ENCODE measurements around the gene MRTO4. TPM values are rescaled to one million over a fixed set of nuclear protein-coding genes. Genes with fewer than 3 reads are reported as not detected.
"Not testable (repeated sequence)": the region's sequence is repeated elsewhere in the genome, so short reads cannot be mapped to it uniquely, and the experiment has no call there.

MRTO4 gene
- total RNA-seq, 2 donors from 2014 or later: 65.5 to 139 TPM

- not testable (repeated sequence) for DNase-seq (ENCODE audit: low spot score); H3K27ac Mint-ChIP-seq; H3K9me3 Mint-ChIP-seq; H3K4me3 Mint-ChIP-seq; H3K36me3 Mint-ChIP-seq; H3K4me1 Mint-ChIP-seq (ENCODE audit: low read depth in 2 of 2); ATAC-seq
- H3K27me3 Mint-ChIP-seq: peaks cover 8 to 11% of the 10 kb centered on the region in 2 donors
These were observed 18.1 kb downstream of the MRTO4 start for GRCh38 chr1:19269427-19270342.

DNA sequence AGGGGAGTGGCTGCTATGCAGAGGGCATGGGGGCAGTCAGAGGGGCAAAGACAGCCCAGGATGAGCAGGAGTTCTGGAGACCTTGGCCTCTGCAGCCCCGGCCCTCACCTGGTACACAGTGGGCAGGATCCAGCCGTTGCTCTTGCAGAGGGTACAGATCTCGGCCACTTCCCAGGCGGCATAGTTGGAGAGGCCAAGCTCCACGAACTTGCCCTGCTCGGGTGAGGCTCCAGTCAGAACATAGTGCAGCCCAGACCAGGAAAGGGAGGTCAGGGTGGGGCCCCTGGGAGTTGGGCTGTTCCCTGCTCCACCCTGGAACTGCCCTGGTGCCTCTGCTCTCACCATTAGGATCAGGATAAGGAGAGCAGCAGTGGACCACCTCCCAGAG lies 18.7 kb downstream of the MRTO4 start:
- not testable (repeated sequence) for H3K4me3 Mint-ChIP-seq; H3K36me3 Mint-ChIP-seq; DNase-seq (ENCODE audit: low spot score); H3K4me1 Mint-ChIP-seq (ENCODE audit: low read depth in 2 of 2); H3K27ac Mint-ChIP-seq; H3K9me3 Mint-ChIP-seq
- ATAC-seq: peak in 1 of 2 donors; percentile 34
- peaks cover 8 to 12% of the 10 kb centered on the region in 2 donors for H3K27me3 Mint-ChIP-seq

DNA sequence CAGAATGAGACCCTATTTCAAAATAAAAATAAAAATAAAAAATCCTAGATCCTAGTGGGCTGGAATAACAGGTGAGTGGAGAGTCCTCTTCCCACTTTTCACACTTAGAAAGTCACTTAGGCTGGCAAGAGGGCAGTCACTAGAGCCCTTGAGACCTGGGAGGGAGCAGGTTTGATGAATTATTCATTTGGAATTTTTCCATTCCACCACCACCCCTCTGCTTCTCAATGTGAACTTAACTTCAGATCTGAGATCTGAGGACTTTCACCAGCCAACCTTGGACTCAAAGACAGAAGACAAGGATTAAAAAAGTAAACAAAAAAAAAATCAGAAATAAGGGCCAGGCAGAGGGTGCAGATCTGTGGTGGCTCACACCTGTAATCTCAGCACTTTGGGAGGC lies 20.5 kb downstream of the MRTO4 start:
- DNase-seq (ENCODE audit: low spot score): no peak
- ATAC-seq: no peak
- H3K4me3 Mint-ChIP-seq: no peak overlapping the region

DNA sequence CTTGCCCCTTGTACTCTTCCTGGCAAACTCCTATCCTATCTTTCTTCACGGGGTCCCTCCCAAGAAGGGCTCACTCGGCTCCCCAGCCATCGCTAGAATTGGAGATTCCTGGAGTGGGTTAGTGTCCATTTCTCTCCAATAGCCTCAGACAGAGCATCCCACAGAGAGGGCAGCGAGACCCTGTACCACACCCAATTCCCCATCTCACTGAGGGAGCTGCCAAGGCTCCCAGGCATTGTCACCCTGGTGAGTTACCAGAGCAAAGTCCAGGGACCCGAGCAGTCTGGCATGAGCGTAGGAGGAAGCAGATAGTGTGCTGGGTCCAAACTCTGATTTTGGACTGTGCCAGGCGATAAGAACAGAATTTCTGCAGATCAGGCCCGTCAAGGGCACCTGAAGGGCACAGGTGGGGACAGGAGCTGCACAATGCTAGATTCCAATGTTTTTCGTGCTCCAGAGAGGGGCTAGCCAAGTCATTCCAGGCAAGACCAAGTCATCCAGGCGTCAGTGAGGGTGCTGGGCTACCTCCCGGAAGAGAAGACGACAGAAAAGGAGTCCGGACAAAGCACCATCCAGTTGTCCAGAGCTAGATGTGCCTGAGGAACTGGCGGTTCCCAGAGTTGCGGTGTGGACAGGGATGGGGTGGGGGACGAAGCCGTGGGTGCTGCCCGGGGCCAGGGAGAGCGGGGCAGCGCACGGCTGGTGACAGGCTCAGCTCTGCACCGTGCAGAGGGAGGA lies 21.7 kb downstream of the MRTO4 start:
- ATAC-seq (no peak), DNase-seq (ENCODE audit: low spot score) (no peak)
- Mint-ChIP-seq H3K4me1 (ENCODE audit: low read depth in 2 of 2) (peaks cover 0 to 7% of the 10 kb centered on the region in 2 donors), H3K36me3 (peaks cover 4% of the 10 kb centered on the region), H3K9me3 (no peaks in the 10 kb centered on the region), H3K27ac (no peak overlapping the region), H3K4me3 (no peak overlapping the region), H3K27me3 (peaks cover 8 to 12% of the 10 kb centered on the region in 2 donors)

More for the DNA sequence above, 20.5 kb downstream of the MRTO4 start:
- Mint-ChIP-seq H3K27ac (no peak overlapping the region), H3K27me3 (peaks cover 8 to 12% of the 10 kb centered on the region in 2 donors), H3K9me3 (no peaks in the 10 kb centered on the region), H3K36me3 (peaks cover 4% of the 10 kb centered on the region), H3K4me1 (ENCODE audit: low read depth in 2 of 2) (peaks cover 0 to 7% of the 10 kb centered on the region in 2 donors)

GRCh38 chr1:19273844-19274531 lies 22.4 kb downstream of the MRTO4 start:
- DNase-seq (ENCODE audit: low spot score); H3K4me1 Mint-ChIP-seq (ENCODE audit: low read depth in 2 of 2); H3K4me3 Mint-ChIP-seq; H3K36me3 Mint-ChIP-seq; H3K9me3 Mint-ChIP-seq; H3K27ac Mint-ChIP-seq: not testable (repeated sequence)
- H3K27me3 Mint-ChIP-seq: peaks cover 8 to 12% of the 10 kb centered on the region in 2 donors
- ATAC-seq: peak; percentile 56 to 64

- H3K4me3 Mint-ChIP-seq: no peak overlapping the region
- ATAC-seq (no peak), DNase-seq (ENCODE audit: low spot score) (no peak)
- no peaks in the 10 kb centered on the region for H3K9me3 Mint-ChIP-seq
- H3K36me3 Mint-ChIP-seq: peaks cover 4% of the 10 kb centered on the region
- peaks cover 8 to 12% of the 10 kb centered on the region in 2 donors for H3K27me3 Mint-ChIP-seq
- no peak overlapping the region for H3K27ac Mint-ChIP-seq
- H3K4me1 Mint-ChIP-seq (ENCODE audit: low read depth in 2 of 2): peaks cover 0 to 7% of the 10 kb centered on the region in 2 donors
These were observed 23.0 kb downstream of the MRTO4 start for GRCh38 chr1:19274636-19275035.

DNA sequence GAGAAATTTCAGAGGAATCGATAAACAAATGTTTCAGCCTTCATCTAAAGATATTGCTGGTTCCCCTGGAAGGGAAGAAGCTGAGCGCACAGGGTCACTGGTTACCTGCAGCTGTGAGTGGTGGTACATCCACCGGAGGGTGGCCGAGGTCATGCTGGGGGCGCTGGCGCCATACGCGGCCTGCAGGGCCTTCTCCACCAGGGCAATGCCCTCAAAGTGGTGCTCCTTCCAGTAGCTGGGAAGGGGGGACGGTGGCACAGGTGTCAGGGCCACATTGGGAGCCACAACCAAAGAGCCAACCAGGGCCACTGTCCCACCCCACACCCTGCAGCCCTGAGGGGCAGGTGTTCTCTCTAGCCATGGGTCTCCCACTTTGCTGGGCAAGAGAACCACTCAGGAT lies 32.3 kb downstream of the MRTO4 start:
- DNase-seq (ENCODE audit: low spot score) (no peak), ATAC-seq (no peak)
- no peak overlapping the region for H3K27ac Mint-ChIP-seq
- no peak overlapping the region for H3K4me3 Mint-ChIP-seq
- H3K4me1 Mint-ChIP-seq (ENCODE audit: low read depth in 2 of 2): peaks cover 5 to 6% of the 10 kb centered on the region in 2 donors
- H3K36me3 Mint-ChIP-seq: no peaks in the 10 kb centered on the region
- peaks cover 3 to 6% of the 10 kb centered on the region in 2 donors for H3K27me3 Mint-ChIP-seq
- no peaks in the 10 kb centered on the region for H3K9me3 Mint-ChIP-seq

GRCh38 chr1:19284881-19285280 lies 33.3 kb downstream of the MRTO4 start:
- Mint-ChIP-seq H3K27ac (no peak overlapping the region), H3K4me3 (no peak overlapping the region)
- no peak for ATAC-seq

DNA sequence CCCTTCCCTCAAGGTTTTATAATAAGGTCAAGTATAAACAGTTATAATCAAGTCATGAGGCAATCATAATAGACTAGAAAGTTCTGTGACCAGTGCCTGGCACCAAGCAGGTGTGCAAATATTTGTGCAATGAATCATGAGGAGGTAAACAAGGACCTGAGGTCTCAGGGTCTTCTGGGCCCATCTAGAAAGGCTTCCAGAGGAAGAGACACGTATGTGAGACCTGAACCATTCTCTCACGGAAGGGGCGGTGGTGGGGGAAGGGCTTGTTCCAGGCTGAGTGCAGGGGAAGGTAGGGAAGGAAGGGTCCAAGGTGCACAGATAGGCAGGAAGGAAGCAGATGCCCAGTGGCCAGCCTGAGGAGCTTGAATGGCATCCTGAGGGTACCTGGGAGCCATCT lies 33.8 kb downstream of the MRTO4 start:
- H3K4me3 Mint-ChIP-seq: not testable (repeated sequence)

More at GRCh38 chr1:19284881-19285280, 33.3 kb downstream of the MRTO4 start:
- no peak for DNase-seq (ENCODE audit: low spot score)
- H3K4me1 Mint-ChIP-seq (ENCODE audit: low read depth in 2 of 2): peaks cover 8 to 10% of the 10 kb centered on the region in 2 donors
- no peaks in the 10 kb centered on the region for H3K9me3 Mint-ChIP-seq
- peaks cover 11 to 14% of the 10 kb centered on the region in 2 donors for H3K27me3 Mint-ChIP-seq
- no peaks in the 10 kb centered on the region for H3K36me3 Mint-ChIP-seq

GRCh38 chr1:19285807-19286206 lies 34.2 kb downstream of the MRTO4 start:
- not testable (repeated sequence) for H3K36me3 Mint-ChIP-seq; H3K4me1 Mint-ChIP-seq (ENCODE audit: low read depth in 2 of 2); DNase-seq (ENCODE audit: low spot score); H3K27ac Mint-ChIP-seq; H3K9me3 Mint-ChIP-seq; H3K4me3 Mint-ChIP-seq; ATAC-seq
- H3K27me3 Mint-ChIP-seq: peaks cover 12 to 15% of the 10 kb centered on the region in 2 donors

More for the DNA sequence above, 33.8 kb downstream of the MRTO4 start:
- ATAC-seq; H3K27ac Mint-ChIP-seq; H3K9me3 Mint-ChIP-seq; DNase-seq (ENCODE audit: low spot score); H3K36me3 Mint-ChIP-seq; H3K4me1 Mint-ChIP-seq (ENCODE audit: low read depth in 2 of 2): not testable (repeated sequence)
- peaks cover 12 to 15% of the 10 kb centered on the region in 2 donors for H3K27me3 Mint-ChIP-seq

DNA sequence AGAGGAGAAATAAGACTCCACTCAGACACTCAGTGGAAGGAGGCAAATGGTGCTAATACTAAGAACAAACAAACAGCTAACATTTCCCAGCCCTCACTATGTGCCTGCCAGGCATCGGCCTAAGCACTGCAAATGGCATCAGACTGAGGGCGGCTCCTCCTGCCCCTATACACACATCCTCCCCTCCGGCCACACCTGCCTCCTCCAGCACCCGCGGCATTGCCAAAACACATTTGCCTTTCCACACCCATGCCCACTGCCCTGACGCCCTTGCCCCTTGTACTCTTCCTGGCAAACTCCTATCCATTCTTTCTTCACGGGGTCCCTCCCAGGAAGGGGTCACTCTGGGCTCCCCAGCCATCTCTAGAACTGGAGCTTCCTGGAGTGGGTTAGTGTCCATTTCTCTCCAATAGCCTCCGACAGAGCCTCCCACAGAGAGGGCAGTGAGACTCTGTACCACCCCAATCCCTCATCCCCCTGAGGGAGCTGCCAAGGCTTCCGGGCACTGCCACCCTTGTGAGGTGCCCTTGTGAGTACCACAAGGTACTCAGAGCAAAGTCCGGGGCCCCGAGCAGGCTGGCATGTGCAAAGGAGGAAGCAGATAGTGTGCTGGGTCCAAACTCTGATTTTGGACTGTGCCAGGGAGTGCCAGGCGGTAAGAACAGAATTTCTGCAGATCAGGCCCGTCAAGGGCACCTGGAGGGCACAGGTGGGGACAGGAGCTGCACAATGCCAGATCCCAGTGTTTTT lies 36.0 kb downstream of the MRTO4 start:
- ATAC-seq (no peak), DNase-seq (ENCODE audit: low spot score) (no peak)
- no peak overlapping the region for H3K27ac Mint-ChIP-seq
- H3K36me3 Mint-ChIP-seq: no peaks in the 10 kb centered on the region
- H3K4me3 Mint-ChIP-seq: peak overlapping the region; percentile 69
- H3K4me1 Mint-ChIP-seq (ENCODE audit: low read depth in 2 of 2): peaks cover 8 to 10% of the 10 kb centered on the region in 2 donors
- peaks cover 12 to 15% of the 10 kb centered on the region in 2 donors for H3K27me3 Mint-ChIP-seq
- H3K9me3 Mint-ChIP-seq: no peaks in the 10 kb centered on the region

DNA sequence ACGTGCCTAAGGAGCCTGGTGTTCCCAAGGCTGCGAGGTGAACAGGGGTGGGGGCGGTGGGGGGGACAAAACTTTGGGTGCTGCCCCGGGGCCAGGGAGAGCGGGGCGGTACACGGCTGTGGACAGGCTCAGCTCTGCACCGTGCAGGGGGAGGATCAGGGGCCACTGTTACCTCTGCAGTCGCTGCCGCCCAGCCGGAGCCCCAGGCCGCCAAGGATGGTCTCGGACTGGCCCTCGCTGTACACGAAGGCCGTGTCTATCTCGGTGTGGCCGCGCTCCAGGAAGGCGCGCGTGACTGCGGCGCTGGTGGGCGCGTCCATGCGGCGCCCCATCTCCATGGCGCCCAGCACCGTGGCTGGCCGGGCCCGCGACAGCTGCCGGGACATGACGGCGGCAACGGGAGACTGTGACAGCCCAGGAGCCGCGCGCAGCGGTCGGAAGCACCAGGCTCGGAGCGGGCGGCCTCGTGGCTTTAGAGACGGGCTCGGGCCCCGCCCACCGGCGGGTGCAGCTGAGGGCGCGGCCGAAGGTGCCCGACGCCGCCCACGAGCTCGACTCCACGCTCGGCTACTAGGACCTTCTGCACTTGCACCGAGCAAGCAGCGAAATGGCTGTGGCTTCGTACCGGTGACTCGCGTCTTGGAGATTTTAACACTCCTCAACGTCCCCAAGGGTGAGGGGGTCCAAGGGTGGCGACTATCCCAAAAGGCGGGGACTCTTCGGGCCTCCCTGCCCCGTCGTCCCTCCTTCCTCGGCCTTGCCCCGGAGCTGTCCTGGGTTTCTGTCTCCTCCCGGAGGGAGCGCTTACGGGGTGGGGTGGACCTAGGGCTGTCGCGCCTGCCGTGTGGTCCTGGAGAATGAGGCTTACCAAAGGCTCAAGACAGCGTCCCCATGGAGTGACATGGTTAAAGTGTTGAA lies 37.0 kb downstream of the MRTO4 start, which contains the start of gene AKR7A3:
Gene AKR7A3 (minus strand): TSS at position 447 of the 918 bp plus-strand sequence. CDS start 61 bp downstream, at position 386.
- not testable (repeated sequence) for H3K36me3 Mint-ChIP-seq; H3K4me1 Mint-ChIP-seq (ENCODE audit: low read depth in 2 of 2); H3K9me3 Mint-ChIP-seq; H3K27ac Mint-ChIP-seq
- peak; percentile 70 for DNase-seq (ENCODE audit: low spot score)
- peak; percentile 90 to 92 for ATAC-seq
- Mint-ChIP-seq H3K27me3 (peaks cover 12 to 15% of the 10 kb centered on the region in 2 donors), H3K4me3 (peak within 1 kb of the TSS; percentile 69)

Data from natural killer cell treated with Interleukin-12 subunit alpha and Interleukin-12 subunit beta and Interleukin-15 and Interleukin-18, amount 100 ng/mL, for 72 hours (primary cell).